ENCODE measurements around the gene POU2F3.

The POU2F3 gene

DNA sequence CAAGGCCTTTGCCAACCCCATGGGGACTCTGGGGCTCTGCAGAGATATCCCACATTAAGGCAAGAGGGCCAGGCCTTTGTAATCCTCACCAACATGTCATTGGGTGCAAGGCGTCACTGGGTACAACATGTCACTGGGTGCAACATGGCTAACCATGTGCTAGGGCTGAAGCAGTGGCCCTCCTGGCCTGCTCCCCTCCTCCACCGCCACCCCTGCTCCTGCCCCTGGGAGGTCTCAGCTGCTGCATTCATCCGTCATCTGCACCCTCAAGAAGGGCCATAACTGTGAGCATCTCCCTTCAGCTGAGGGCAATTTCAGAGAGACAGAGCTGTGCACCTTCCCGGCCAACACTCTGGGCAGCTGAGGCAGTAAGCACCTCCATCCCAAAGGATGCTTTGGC, 45.8 kb upstream of the POU2F3 start:
- H3K9me3 ChIP-seq (ENCODE audit: low read length), result no peaks in the 10 kb centered on the region
- no peak overlapping the region for H3K4me2 ChIP-seq (ENCODE audit: low read length)
- no peak for TF ChIP-seq EZH2 (IDR thresholded peaks at IDR 0.05; ENCODE audit: borderline replicate concordance, low read length)
- TF ChIP-seq, protein P1, sequence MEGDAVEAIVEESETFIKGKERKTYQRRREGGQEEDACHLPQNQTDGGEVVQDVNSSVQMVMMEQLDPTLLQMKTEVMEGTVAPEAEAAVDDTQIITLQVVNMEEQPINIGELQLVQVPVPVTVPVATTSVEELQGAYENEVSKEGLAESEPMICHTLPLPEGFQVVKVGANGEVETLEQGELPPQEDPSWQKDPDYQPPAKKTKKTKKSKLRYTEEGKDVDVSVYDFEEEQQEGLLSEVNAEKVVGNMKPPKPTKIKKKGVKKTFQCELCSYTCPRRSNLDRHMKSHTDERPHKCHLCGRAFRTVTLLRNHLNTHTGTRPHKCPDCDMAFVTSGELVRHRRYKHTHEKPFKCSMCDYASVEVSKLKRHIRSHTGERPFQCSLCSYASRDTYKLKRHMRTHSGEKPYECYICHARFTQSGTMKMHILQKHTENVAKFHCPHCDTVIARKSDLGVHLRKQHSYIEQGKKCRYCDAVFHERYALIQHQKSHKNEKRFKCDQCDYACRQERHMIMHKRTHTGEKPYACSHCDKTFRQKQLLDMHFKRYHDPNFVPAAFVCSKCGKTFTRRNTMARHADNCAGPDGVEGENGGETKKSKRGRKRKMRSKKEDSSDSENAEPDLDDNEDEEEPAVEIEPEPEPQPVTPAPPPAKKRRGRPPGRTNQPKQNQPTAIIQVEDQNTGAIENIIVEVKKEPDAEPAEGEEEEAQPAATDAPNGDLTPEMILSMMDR (IDR thresholded peaks at IDR 0.05; ENCODE audit: low read length), result no peak
- no peaks in the 10 kb centered on the region for H3K36me3 ChIP-seq (ENCODE audit: insufficient read depth, low read length)
- H3K9ac ChIP-seq (ENCODE audit: low read length), result no peak overlapping the region
- no peaks in the 10 kb centered on the region for H3K79me2 ChIP-seq (ENCODE audit: insufficient read depth, low read length)
- H3K4me3 ChIP-seq (ENCODE audit: low read depth, low read length, poor library complexity, severe bottlenecking), result no peak overlapping the region
- H4K20me1 ChIP-seq (ENCODE audit: insufficient read depth, low read length), result no peaks in the 10 kb centered on the region
- H3K27ac ChIP-seq (ENCODE audit: low read depth, low read length, poor library complexity, severe bottlenecking), result no peak overlapping the region
- H2AFZ ChIP-seq (ENCODE audit: low read length), result no peak overlapping the region
- no peaks in the 10 kb centered on the region for H3K27me3 ChIP-seq (ENCODE audit: insufficient read depth, low read length)
- no peaks in the 10 kb centered on the region for H3K4me1 ChIP-seq (ENCODE audit: insufficient read depth, low read length, severe bottlenecking)
- H3F3A ChIP-seq (ENCODE audit: insufficient read depth, low read length), result no peaks in the 10 kb centered on the region
- no peaks in the 10 kb centered on the region for H3K9me2 ChIP-seq (ENCODE audit: low read depth, low read length)

GRCh38 chr11:120195601-120196320, 44.2 kb upstream of the POU2F3 start:
- H3K9ac ChIP-seq (ENCODE audit: low read length), result no peak overlapping the region
- H3K4me1 ChIP-seq (ENCODE audit: insufficient read depth, low read length, severe bottlenecking), result no peaks in the 10 kb centered on the region
- no peak overlapping the region for H3K27ac ChIP-seq (ENCODE audit: low read depth, low read length, poor library complexity, severe bottlenecking)
- TF ChIP-seq, protein P1 (IDR thresholded peaks at IDR 0.05; ENCODE audit: low read length), result no peak
- no peak for TF ChIP-seq EZH2 (IDR thresholded peaks at IDR 0.05; ENCODE audit: borderline replicate concordance, low read length)
- no peaks in the 10 kb centered on the region for H3K79me2 ChIP-seq (ENCODE audit: insufficient read depth, low read length)
- no peaks in the 10 kb centered on the region for H3K9me2 ChIP-seq (ENCODE audit: low read depth, low read length)
- H3F3A ChIP-seq (ENCODE audit: insufficient read depth, low read length), result no peaks in the 10 kb centered on the region
- H2AFZ ChIP-seq (ENCODE audit: low read length), result no peak overlapping the region
- H3K9me3 ChIP-seq (ENCODE audit: low read length), result no peaks in the 10 kb centered on the region
- no peaks in the 10 kb centered on the region for H4K20me1 ChIP-seq (ENCODE audit: insufficient read depth, low read length)
- no peaks in the 10 kb centered on the region for H3K36me3 ChIP-seq (ENCODE audit: insufficient read depth, low read length)
- no peaks in the 10 kb centered on the region for H3K27me3 ChIP-seq (ENCODE audit: insufficient read depth, low read length)
- no peak overlapping the region for H3K4me3 ChIP-seq (ENCODE audit: low read depth, low read length, poor library complexity, severe bottlenecking)
- H3K4me2 ChIP-seq (ENCODE audit: low read length), result no peak overlapping the region

- no peak overlapping the region for H3K4me3 ChIP-seq (ENCODE audit: low read depth, low read length, poor library complexity, severe bottlenecking)
- H3K4me1 ChIP-seq (ENCODE audit: insufficient read depth, low read length, severe bottlenecking), result no peaks in the 10 kb centered on the region
- H3K4me2 ChIP-seq (ENCODE audit: low read length), result no peak overlapping the region
Observed at GRCh38 chr11:120196826-120197225, 43.1 kb upstream of the POU2F3 start.

More at GRCh38 chr11:120196826-120197225, 43.1 kb upstream of the POU2F3 start:
- no peaks in the 10 kb centered on the region for H3K27me3 ChIP-seq (ENCODE audit: insufficient read depth, low read length)
- no peaks in the 10 kb centered on the region for H3F3A ChIP-seq (ENCODE audit: insufficient read depth, low read length)
- H3K27ac ChIP-seq (ENCODE audit: low read depth, low read length, poor library complexity, severe bottlenecking), result no peak overlapping the region
- H3K36me3 ChIP-seq (ENCODE audit: insufficient read depth, low read length), result no peaks in the 10 kb centered on the region
- TF ChIP-seq, protein P1 (IDR thresholded peaks at IDR 0.05; ENCODE audit: low read length), result no peak
- no peak for TF ChIP-seq EZH2 (IDR thresholded peaks at IDR 0.05; ENCODE audit: borderline replicate concordance, low read length)
- H2AFZ ChIP-seq (ENCODE audit: low read length), result no peak overlapping the region
- H3K9me2 ChIP-seq (ENCODE audit: low read depth, low read length), result no peaks in the 10 kb centered on the region
- no peaks in the 10 kb centered on the region for H3K9me3 ChIP-seq (ENCODE audit: low read length)
- no peaks in the 10 kb centered on the region for H3K79me2 ChIP-seq (ENCODE audit: insufficient read depth, low read length)
- no peaks in the 10 kb centered on the region for H4K20me1 ChIP-seq (ENCODE audit: insufficient read depth, low read length)
- H3K9ac ChIP-seq (ENCODE audit: low read length), result no peak overlapping the region

Measured in OCI-LY1 (cell line).